ENCODE measurements around the gene EIF4G3. TPM values are rescaled to one million over a fixed set of nuclear protein-coding genes. Genes with fewer than 3 reads are reported as not detected.

The EIF4G3 gene
- polyA plus RNA-seq, 1 donor (not counting 4 experiments of a cell fraction or from before 2014, with no cell fraction given) = 44.6 TPM

- DNase-seq (ENCODE audit: low read depth, low spot score) = no peak
- Histone ChIP-seq H3K27ac (ENCODE audit: control insufficient read depth, insufficient read depth, low read length) (no peak overlapping the region), H2AFZ (ENCODE audit: control insufficient read depth, low read length) (no peak overlapping the region), H3K9me3 (ENCODE audit: control insufficient read depth, low read depth, low read length) (no peaks in the 10 kb centered on the region), H3K4me3 (ENCODE audit: control insufficient read depth in 2 of 3, extremely low read depth in 1 of 3, insufficient read depth in 2 of 3, low read depth in 1 of 3, low read length in 3 of 3) (no peak overlapping the region), H3K36me3 (ENCODE audit: control insufficient read depth in 2 of 2, extremely low read depth in 1 of 2, insufficient read depth in 2 of 2, low read length in 2 of 2) (peaks cover 7 to 11% of the 10 kb centered on the region in 2 experiments), H3K4me1 (ENCODE audit: control insufficient read depth, extremely low read depth, insufficient read depth, low read length) (no peaks in the 10 kb centered on the region), H3K9me1 (ENCODE audit: control insufficient read depth, extremely low read depth, insufficient read depth, low read length) (no peaks in the 10 kb centered on the region), H3K9ac (ENCODE audit: control insufficient read depth, extremely low read depth, insufficient read depth, low read length) (no peak overlapping the region), H3K4me2 (ENCODE audit: control insufficient read depth, extremely low read depth, insufficient read depth, low read depth, low read length) (no peak overlapping the region), H3K79me2 (ENCODE audit: control insufficient read depth, insufficient read depth, low read length) (no peaks in the 10 kb centered on the region), H3K27me3 (ENCODE audit: control insufficient read depth, extremely low read depth, insufficient read depth, low read length) (no peaks in the 10 kb centered on the region), H4K20me1 (ENCODE audit: control insufficient read depth, extremely low read depth, insufficient read depth, low read length) (no peaks in the 10 kb centered on the region)
- dilution Hi-C loops (cut with MboI; ENCODE audit: extremely low pct_ligation_motif_present, low sequenced_read_pairs) = no loop called here
- no peak for FAIRE-seq
- TF ChIP-seq EZH2 (IDR thresholded peaks at IDR 0.05; ENCODE audit: low read length) = no peak
- TF ChIP-seq CTCF (optimal IDR thresholded peaks at IDR 0.05 in 1 of 3, IDR thresholded peaks at IDR 0.05 in 1 of 3, conservative IDR thresholded peaks at IDR 0.05 in 1 of 3; ENCODE audit: extremely low read depth in 1 of 3, insufficient read depth in 2 of 3, low read length in 3 of 3) = no peak
Measured at GRCh38 chr1:20846461-20847374, 330.0 kb downstream of the EIF4G3 start.

GRCh38 chr1:20840731-20841130 lies 336.0 kb downstream of the EIF4G3 start:
- FAIRE-seq = no peak
- no peak overlapping the region for H3K27ac ChIP-seq (ENCODE audit: control insufficient read depth, insufficient read depth, low read length)
- TF ChIP-seq CTCF (optimal IDR thresholded peaks at IDR 0.05 in 1 of 3, IDR thresholded peaks at IDR 0.05 in 1 of 3, conservative IDR thresholded peaks at IDR 0.05 in 1 of 3; ENCODE audit: extremely low read depth in 1 of 3, insufficient read depth in 2 of 3, low read length in 3 of 3) (no peak), EZH2 (IDR thresholded peaks at IDR 0.05; ENCODE audit: low read length) (no peak)
- H3K79me2 ChIP-seq (ENCODE audit: control insufficient read depth, insufficient read depth, low read length) = no peaks in the 10 kb centered on the region
- no peaks in the 10 kb centered on the region for H3K9me1 ChIP-seq (ENCODE audit: control insufficient read depth, extremely low read depth, insufficient read depth, low read length)
- H3K9ac ChIP-seq (ENCODE audit: control insufficient read depth, extremely low read depth, insufficient read depth, low read length) = no peak overlapping the region
- H3K27me3 ChIP-seq (ENCODE audit: control insufficient read depth, extremely low read depth, insufficient read depth, low read length) = no peaks in the 10 kb centered on the region
- dilution Hi-C loops (cut with MboI; ENCODE audit: extremely low pct_ligation_motif_present, low sequenced_read_pairs) = no loop called here
- H3K36me3 ChIP-seq (ENCODE audit: control insufficient read depth in 2 of 2, extremely low read depth in 1 of 2, insufficient read depth in 2 of 2, low read length in 2 of 2) = peaks cover 2 to 8% of the 10 kb centered on the region in 2 experiments
- no peak overlapping the region for H3K4me2 ChIP-seq (ENCODE audit: control insufficient read depth, extremely low read depth, insufficient read depth, low read depth, low read length)
- no peaks in the 10 kb centered on the region for H4K20me1 ChIP-seq (ENCODE audit: control insufficient read depth, extremely low read depth, insufficient read depth, low read length)
- no peaks in the 10 kb centered on the region for H3K4me1 ChIP-seq (ENCODE audit: control insufficient read depth, extremely low read depth, insufficient read depth, low read length)
- DNase-seq (ENCODE audit: low read depth, low spot score) = no peak
- no peak overlapping the region for H3K4me3 ChIP-seq (ENCODE audit: control insufficient read depth in 2 of 3, extremely low read depth in 1 of 3, insufficient read depth in 2 of 3, low read depth in 1 of 3, low read length in 3 of 3)
- no peak overlapping the region for H2AFZ ChIP-seq (ENCODE audit: control insufficient read depth, low read length)
- H3K9me3 ChIP-seq (ENCODE audit: control insufficient read depth, low read depth, low read length) = no peaks in the 10 kb centered on the region
